ENCODE results near the gene RPL12. TPM values are rescaled to one million over a fixed set of nuclear protein-coding genes. Genes with fewer than 3 reads are reported as not detected.
"Not testable (repeated sequence)": the region's sequence is repeated elsewhere in the genome, so short reads cannot be mapped to it uniquely, and the experiment has no call there.

The RPL12 gene
- total RNA-seq, 3 donors from 2014 or later: 726 to 998 (median 926) TPM

DNA sequence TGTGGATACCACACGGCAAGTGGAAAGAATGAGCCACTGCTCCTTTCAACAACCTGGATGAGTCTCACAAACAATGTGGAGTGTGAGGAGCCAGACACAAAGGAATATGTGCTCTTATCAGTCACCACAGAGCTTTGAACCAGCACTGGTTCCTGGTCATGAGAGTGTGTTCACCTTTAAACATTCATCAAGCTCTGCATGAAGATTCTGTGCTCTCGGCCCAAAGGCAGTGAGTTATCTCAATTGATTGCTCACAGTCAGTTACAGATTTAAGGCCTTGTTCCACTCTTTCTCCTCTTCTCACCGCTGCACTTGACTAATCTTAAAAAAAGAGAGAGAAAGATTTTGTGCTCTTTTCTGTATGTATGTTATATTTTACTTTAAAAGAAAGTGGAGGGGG is 19.5 kb upstream of the RPL12 start:
- Histone ChIP-seq H3K4me1 (ENCODE audit: low read depth) (no peaks in the 10 kb centered on the region), H3K9me3 (no peaks in the 10 kb centered on the region), H3K4me3 (no peak overlapping the region), H3K36me3 (ENCODE audit: low read depth) (no peaks in the 10 kb centered on the region)
- DNase-seq (no peak), ATAC-seq (no peak)
- intact Hi-C loops (cut with DNase I, micrococcal nuclease): no loop called here
- TF ChIP-seq, protein P1, sequence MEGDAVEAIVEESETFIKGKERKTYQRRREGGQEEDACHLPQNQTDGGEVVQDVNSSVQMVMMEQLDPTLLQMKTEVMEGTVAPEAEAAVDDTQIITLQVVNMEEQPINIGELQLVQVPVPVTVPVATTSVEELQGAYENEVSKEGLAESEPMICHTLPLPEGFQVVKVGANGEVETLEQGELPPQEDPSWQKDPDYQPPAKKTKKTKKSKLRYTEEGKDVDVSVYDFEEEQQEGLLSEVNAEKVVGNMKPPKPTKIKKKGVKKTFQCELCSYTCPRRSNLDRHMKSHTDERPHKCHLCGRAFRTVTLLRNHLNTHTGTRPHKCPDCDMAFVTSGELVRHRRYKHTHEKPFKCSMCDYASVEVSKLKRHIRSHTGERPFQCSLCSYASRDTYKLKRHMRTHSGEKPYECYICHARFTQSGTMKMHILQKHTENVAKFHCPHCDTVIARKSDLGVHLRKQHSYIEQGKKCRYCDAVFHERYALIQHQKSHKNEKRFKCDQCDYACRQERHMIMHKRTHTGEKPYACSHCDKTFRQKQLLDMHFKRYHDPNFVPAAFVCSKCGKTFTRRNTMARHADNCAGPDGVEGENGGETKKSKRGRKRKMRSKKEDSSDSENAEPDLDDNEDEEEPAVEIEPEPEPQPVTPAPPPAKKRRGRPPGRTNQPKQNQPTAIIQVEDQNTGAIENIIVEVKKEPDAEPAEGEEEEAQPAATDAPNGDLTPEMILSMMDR (IDR thresholded peaks at IDR 0.05): no peak

DNA sequence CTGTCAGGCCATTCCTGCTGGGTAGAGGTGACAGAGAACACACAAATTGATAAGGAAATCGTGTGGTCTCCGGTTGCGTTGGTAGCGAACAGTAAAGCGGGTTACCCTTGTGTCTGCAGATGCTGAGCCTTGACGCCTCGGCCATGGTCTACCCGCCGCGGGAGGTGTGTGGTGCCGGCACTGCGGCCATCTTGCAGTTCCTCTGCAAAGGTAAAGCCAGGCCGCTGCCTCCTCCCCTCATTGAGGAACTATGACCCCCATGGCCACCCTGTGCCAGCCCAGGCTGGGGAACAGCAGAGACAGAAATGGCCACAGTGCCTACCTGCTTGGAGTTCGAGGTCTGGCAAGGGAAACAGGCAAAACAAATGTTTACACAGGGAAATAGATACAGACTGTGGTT is 16.4 kb upstream of the RPL12 start:
- no peaks in the 10 kb centered on the region for H3K4me1 ChIP-seq (ENCODE audit: low read depth)
- DNase-seq (no peak), ATAC-seq (no peak)
- no peak overlapping the region for H3K4me3 ChIP-seq
- H3K9me3 ChIP-seq: no peaks in the 10 kb centered on the region
- intact Hi-C loops (cut with DNase I, micrococcal nuclease): no loop called here
- TF ChIP-seq, protein P1 (IDR thresholded peaks at IDR 0.05): no peak
- no peaks in the 10 kb centered on the region for H3K36me3 ChIP-seq (ENCODE audit: low read depth)

DNA sequence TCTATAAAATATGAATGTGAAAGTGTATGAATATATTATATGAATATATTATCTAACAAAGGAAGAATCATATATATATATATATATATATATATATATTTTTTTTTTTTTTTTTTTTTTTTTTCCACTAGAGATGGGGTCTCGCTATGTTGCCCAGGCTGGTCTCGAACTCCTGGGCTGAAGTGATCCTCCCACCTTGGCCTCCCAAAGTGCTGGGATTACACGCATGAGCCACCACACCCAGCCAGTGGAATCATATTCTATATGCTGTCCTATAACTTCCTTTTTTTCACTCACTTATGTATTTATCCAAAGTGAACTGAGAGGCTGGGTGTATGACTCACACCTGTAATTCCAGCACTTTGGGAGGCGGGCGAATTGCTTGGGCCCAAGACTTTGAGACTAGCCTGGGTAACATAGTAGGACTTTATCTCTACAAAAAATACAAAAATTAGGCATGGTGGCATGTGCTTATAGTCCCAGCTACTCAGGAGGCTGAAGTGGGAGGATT is 15.3 kb upstream of the RPL12 start:
- H3K9me3 ChIP-seq; DNase-seq; H3K4me3 ChIP-seq; H3K36me3 ChIP-seq (ENCODE audit: low read depth); H3K4me1 ChIP-seq (ENCODE audit: low read depth); intact Hi-C loops (cut with DNase I, micrococcal nuclease): not testable (repeated sequence)
- peak; percentile 26 for ATAC-seq

DNA sequence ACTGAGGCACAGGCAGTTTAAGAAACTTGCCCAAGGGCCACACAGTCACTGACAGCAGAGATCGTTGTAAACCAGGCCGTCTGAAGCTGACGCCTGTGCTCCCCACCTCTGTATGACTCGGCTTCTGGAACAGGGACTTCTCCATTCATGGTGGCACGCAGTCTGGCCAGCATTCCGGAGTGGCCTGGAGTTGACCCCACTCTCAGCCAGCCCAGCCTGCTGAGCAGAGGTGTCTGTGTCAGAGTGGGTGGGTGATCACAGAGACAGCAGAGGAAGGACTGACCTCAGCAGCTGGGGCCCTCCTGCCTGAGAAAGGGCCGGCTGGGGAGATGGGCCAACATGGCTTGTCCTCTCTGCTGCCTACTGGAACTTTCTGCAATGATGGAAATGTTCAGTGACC is 12.7 kb upstream of the RPL12 start:
- DNase-seq: no peak
- Histone ChIP-seq H3K4me3 (no peak overlapping the region), H3K9me3 (no peaks in the 10 kb centered on the region), H3K4me1 (ENCODE audit: low read depth) (no peaks in the 10 kb centered on the region), H3K36me3 (ENCODE audit: low read depth) (peaks cover 4% of the 10 kb centered on the region)
- intact Hi-C loops (cut with DNase I, micrococcal nuclease): no loop called here
- TF ChIP-seq, protein P1 (IDR thresholded peaks at IDR 0.05): no peak
- no peak for ATAC-seq

DNA sequence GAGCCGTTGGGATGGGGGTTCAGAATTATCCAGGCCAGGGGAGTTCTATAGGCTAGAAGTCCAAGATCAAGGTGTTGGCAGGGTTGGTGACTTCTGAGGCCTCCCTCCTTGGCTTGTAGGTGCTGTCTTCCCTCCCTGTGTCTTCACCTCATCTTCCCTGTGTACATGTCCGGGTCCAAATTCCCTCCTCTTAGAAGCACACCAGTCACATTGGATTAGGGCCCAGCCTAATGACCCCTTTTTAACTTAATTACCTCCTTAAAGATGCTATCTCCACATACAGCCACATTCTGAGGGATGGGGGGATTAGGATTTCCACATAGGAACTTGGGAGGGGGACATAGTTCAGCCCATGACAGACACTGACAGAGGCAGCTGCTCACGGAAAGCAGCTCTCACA is 12.2 kb upstream of the RPL12 start:
- Histone ChIP-seq H3K36me3 (ENCODE audit: low read depth) (peaks cover 4% of the 10 kb centered on the region), H3K4me3 (no peak overlapping the region), H3K4me1 (ENCODE audit: low read depth) (no peaks in the 10 kb centered on the region), H3K9me3 (no peaks in the 10 kb centered on the region)
- intact Hi-C loops (cut with DNase I, micrococcal nuclease): no loop called here
- DNase-seq (no peak), ATAC-seq (no peak)
- TF ChIP-seq, protein P1 (IDR thresholded peaks at IDR 0.05): no peak

DNA sequence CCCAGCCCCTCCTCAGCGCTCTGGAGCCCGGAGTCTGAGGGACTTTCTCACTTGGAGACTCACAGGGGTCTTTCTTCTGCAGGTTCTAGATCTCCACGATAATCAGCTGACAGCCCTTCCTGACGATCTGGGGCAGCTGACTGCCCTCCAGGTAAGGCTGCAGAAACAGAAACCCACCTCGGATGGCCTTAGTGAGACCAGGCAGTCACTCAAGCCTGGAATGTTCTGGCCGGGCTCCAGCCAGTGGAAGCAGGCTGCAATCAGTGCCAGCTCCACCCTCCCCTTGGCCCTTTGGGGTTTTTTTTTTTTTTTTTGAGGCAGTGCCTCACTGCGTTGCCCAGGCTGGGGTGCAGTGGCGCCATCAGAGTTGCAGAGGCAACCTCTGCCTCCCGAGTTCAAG is 7.7 kb upstream of the RPL12 start:
- TF ChIP-seq, protein P1 (IDR thresholded peaks at IDR 0.05): no peak
- Histone ChIP-seq H3K36me3 (ENCODE audit: low read depth) (peaks cover 4% of the 10 kb centered on the region), H3K9me3 (no peaks in the 10 kb centered on the region), H3K4me3 (no peak overlapping the region), H3K4me1 (ENCODE audit: low read depth) (no peaks in the 10 kb centered on the region)
- intact Hi-C loops (cut with DNase I, micrococcal nuclease): no loop called here
- ATAC-seq (no peak), DNase-seq (no peak)
